WERI-Rb-1 (cell line): Measurements from ENCODE around the gene LGR6.
"Not testable (repeated sequence)": the region's sequence is repeated elsewhere in the genome, so short reads cannot be mapped to it uniquely, and the experiment has no call there.

ENCODE experiments used
- DNase-seq: peaks from one replicate; pipeline ENCODE4 v3.0.0-alpha.2; 2020
- H3K27ac ChIP-seq: fragments of 250-450 bp; sonication (Bioruptor Pico); 2 replicates; pipeline ENCODE4 v1.5.1; 2020; ENCODE audit warnings: mild to moderate bottlenecking, moderate library complexity
- H3K27me3 ChIP-seq: fragments of 250-450 bp; sonication (Bioruptor Pico); 2 replicates; pipeline ENCODE4 v1.5.1; 2021; ENCODE audit warnings: mild to moderate bottlenecking, low read depth, moderate library complexity; ENCODE audit not compliant: insufficient read depth, severe bottlenecking
- H3K36me3 ChIP-seq: fragments of 250-450 bp; sonication (Bioruptor Pico); 2 replicates; pipeline ENCODE4 v1.5.1; 2020; ENCODE audit warnings: mild to moderate bottlenecking, moderate library complexity
- H3K4me3 ChIP-seq: 2 replicates; pipeline ENCODE4 v1.5.1; 2011; ENCODE audit warnings: low read depth, mild to moderate bottlenecking, control low read depth, low read length
- H3K9me3 ChIP-seq: fragments of 250-450 bp; sonication (Bioruptor Pico); 2 replicates; pipeline ENCODE4 v1.5.1; 2021; ENCODE audit warnings: mild to moderate bottlenecking, moderate library complexity; ENCODE audit not compliant: severe bottlenecking
- TF ChIP-seq, protein P1 (sequence below): IDR thresholded peaks from 2 replicates; pipeline ENCODE4 v1.5.1; 2011; ENCODE audit warnings: low read depth, mild to moderate bottlenecking, control low read depth, inconsistent platforms, low read length

LGR6 gene

GRCh38 chr1:202349206-202349928, 155.8 kb downstream of the LGR6 start:
- Histone ChIP-seq H3K9me3 (no peaks in the 10 kb centered on the region), H3K27me3 (no peaks in the 10 kb centered on the region), H3K27ac (peak overlapping the region; percentile 83), H3K36me3 (peaks cover 9% of the 10 kb centered on the region; the same call in 1 of the 2 replicates), H3K4me3 (peak overlapping the region; percentile 64)
- no peak for DNase-seq
- TF ChIP-seq, protein P1, sequence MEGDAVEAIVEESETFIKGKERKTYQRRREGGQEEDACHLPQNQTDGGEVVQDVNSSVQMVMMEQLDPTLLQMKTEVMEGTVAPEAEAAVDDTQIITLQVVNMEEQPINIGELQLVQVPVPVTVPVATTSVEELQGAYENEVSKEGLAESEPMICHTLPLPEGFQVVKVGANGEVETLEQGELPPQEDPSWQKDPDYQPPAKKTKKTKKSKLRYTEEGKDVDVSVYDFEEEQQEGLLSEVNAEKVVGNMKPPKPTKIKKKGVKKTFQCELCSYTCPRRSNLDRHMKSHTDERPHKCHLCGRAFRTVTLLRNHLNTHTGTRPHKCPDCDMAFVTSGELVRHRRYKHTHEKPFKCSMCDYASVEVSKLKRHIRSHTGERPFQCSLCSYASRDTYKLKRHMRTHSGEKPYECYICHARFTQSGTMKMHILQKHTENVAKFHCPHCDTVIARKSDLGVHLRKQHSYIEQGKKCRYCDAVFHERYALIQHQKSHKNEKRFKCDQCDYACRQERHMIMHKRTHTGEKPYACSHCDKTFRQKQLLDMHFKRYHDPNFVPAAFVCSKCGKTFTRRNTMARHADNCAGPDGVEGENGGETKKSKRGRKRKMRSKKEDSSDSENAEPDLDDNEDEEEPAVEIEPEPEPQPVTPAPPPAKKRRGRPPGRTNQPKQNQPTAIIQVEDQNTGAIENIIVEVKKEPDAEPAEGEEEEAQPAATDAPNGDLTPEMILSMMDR, result 0 out of 2 replicates have a peak, but pooled peaks have one; percentile 13

DNA sequence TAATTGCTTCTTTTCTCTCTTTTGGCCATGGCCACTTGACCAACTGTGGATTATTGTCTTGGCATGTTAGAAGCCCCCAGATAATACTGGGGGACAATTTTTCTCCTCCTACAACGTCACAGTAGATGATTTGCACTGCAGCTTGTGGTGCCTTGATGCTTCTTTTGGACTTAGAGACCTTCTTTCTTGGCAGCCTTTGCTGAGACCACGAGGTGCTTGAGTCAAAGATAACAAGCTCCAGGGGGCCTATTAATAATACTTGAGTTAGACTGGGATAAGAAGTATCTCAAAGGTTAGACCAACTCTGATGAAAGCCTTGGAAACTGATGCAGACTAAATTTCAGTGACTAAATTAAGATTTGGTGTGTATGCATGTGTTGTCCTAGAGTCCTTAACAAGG, 158.1 kb downstream of the LGR6 start:
- Histone ChIP-seq H3K27me3 (no peaks in the 10 kb centered on the region), H3K27ac (no peak overlapping the region), H3K36me3 (peaks cover 9% of the 10 kb centered on the region; the same call in 1 of the 2 replicates), H3K4me3 (no peak overlapping the region), H3K9me3 (no peaks in the 10 kb centered on the region)
- no peak for DNase-seq
- TF ChIP-seq, protein P1, result no peak

DNA sequence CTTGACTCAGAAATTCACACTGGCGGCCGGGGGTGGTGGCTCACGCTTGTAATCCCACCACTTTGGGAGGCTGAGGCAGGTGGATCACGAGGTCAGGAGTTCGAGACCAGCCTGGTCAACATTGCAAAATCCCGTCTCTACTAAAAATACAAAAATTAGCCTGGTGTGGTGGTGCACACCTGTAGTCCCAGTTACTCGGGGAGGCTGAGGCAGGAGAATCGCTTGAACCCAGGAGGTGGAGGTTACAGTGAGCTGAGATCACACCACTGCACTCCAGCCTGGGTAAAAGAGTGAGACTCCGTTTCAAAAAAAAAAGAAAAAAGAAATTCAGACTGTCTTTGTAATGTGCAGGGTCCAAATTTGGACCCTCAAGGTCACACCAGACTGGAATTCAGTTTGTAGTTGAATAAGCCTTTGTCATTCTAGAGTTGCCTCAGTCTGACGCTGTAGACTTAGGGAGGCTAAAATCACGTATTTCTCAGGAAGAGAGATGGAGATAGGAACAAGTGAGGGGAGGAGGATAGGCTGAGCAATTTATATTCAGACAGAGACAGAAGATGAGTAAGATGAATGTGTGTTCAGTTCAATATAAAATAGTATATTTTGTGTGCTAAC, 159.1 kb downstream of the LGR6 start:
- not testable (repeated sequence) for H3K27ac ChIP-seq, H3K36me3 ChIP-seq, H3K4me3 ChIP-seq, H3K27me3 ChIP-seq, DNase-seq, H3K9me3 ChIP-seq

- H3K9me3 ChIP-seq, result no peaks in the 10 kb centered on the region
- H3K4me3 ChIP-seq, result no peak overlapping the region
- DNase-seq, result no peak
- H3K27ac ChIP-seq, result no peak overlapping the region
- H3K36me3 ChIP-seq, result peaks cover 5% of the 10 kb centered on the region; the same call in 1 of the 2 replicates
- TF ChIP-seq, protein P1, result no peak
- H3K27me3 ChIP-seq, result no peaks in the 10 kb centered on the region
Observed at GRCh38 chr1:202355944-202356553, 162.4 kb downstream of the LGR6 start.

- no peak overlapping the region for H3K4me3 ChIP-seq
- TF ChIP-seq, protein P1, result no peak
- no peaks in the 10 kb centered on the region for H3K27me3 ChIP-seq
- no peak overlapping the region for H3K27ac ChIP-seq
- H3K36me3 ChIP-seq, result no peaks in the 10 kb centered on the region
- H3K9me3 ChIP-seq, result no peaks in the 10 kb centered on the region
- DNase-seq, result no peak
Observed at GRCh38 chr1:202357506-202357905, 163.9 kb downstream of the LGR6 start.

DNA sequence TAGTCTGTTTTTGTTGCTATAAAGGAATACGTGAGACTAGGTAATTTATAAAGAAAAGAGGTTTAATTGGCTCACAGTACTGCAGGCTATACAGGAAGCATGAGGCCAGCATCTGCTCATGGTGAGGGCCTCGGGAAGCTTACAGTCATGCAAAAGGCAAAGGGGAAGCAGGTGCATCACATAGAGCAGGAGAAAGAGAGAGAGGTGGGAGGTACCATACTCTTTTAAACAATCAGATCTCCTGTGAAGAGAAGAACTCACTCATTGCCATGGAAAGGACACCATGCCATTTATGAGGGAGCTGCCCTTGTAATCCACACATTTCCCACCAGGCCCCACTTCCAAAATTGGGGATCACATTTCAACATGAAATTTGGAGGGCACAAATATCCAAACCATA, 167.6 kb downstream of the LGR6 start:
- no peaks in the 10 kb centered on the region for H3K36me3 ChIP-seq
- TF ChIP-seq, protein P1, result no peak
- no peaks in the 10 kb centered on the region for H3K27me3 ChIP-seq
- no peak overlapping the region for H3K4me3 ChIP-seq
- DNase-seq, result no peak
- no peak overlapping the region for H3K27ac ChIP-seq
- no peaks in the 10 kb centered on the region for H3K9me3 ChIP-seq
